ENCODE results near the gene LIG3.
"Not testable (repeated sequence)": the region's sequence is repeated elsewhere in the genome, so short reads cannot be mapped to it uniquely, and the experiment has no call there.

LIG3 gene

DNA sequence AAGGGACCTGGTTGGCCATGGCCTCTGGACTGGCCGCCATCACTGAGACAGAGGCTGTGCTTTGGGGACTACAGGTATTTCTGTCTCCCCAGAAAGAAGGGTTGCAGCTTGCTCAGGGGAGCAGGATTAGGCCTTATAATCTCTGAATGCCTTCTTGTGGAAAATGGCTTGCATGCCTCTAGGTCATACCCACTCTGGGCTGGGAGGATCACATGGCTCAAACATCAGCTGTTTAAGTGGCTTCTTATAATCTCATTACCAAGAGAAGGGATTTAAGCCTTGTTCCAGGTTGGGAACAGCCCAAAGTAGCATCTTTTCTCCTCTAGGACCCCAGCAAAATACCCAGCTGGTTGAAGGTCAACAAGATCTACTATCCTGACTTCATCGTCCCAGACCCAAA lies 19.1 kb downstream of the LIG3 start:
- no peak for DNase-seq (ENCODE audit: low spot score)

DNA sequence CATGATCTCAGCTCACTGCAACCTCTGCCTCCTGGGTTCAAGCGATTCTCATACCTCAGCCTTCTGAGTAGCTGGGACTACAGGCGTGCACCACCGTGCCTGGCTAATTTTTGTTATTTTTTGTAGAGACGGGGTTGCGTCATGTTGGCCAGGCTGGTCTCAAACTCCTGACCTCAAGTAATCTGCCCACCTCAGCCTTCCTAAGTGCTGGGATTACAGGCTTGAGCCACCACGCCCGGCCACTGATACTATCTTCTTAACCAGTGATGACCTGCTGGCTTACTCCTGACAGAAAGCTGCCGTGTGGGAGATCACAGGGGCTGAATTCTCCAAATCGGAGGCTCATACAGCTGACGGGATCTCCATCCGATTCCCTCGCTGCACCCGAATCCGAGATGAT lies 20.7 kb downstream of the LIG3 start:
- DNase-seq (ENCODE audit: low spot score), result not testable (repeated sequence)

DNA sequence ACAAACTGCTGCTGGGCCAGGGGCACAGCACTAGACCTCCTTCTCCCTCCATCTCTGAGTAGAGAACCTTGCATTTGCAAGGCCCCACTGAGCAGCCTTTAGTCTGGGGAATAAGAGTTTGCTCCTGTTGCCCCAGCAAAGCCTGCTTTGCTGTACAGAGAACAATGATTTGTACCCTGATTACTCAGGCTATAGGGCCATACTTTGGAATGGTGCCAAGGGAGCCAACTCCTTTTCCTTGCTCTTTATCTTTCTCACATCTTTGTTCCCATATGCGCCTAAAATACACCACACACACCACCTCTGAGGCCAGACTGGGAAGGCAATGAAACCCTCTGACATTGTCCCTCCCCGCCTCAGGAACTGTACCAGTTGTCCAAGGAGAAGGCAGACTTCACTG lies 21.2 kb downstream of the LIG3 start:
- no peak for DNase-seq (ENCODE audit: low spot score)

DNA sequence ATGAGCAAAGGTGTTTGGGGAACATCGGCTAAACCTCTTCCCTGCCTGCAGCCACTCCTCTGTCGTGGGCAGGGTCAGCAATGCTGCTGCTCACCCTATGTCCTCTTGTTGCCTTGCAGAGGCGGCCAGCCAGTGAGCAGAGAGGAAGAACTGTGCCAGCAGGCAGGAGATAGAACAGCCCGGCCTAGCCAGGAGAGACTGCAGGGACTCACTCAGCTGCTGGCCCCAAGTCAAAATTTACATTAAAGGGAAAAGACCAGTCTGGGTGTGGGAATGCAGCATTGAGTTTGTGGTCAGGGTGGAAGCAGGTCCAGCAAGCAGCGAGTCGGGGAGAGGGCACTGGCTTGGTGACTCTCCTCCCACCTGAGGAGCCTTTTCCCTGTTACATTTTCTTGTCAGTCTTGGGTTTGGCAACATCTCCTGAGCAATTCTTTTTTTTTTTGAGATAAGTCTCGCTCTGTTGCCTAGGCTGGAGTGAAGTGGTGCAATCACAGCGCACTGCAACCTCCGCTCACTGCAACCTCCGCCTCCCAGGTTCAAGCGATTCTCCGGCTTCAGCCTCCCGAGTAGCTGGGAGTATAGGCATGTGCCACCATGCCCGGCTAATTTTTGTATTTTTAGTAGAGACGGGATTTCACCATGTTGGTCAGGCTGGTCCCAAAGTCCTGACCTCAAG lies 22.7 kb downstream of the LIG3 start:
- no peak for DNase-seq (ENCODE audit: low spot score)

DNA sequence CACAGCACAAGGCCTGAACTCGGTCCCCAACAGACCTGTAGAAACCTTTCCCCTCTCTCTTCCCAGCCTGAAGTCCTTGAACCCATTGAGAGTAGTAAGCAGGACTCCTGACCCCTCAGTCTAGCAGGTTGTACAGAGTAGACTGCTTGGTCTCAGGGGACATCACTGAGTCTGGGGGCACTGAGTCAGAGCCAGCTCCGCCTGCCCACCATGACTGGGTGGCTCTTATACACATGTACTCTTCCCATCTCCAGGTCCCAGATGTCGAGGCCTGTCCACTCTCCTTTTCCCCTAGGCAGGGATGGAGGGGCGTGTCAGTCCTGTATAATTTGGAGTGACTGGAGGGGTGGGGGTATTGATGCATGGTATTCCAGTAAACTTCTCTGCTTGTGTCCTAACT lies 23.5 kb downstream of the LIG3 start:
- DNase-seq (ENCODE audit: low spot score), result no peak

DNA sequence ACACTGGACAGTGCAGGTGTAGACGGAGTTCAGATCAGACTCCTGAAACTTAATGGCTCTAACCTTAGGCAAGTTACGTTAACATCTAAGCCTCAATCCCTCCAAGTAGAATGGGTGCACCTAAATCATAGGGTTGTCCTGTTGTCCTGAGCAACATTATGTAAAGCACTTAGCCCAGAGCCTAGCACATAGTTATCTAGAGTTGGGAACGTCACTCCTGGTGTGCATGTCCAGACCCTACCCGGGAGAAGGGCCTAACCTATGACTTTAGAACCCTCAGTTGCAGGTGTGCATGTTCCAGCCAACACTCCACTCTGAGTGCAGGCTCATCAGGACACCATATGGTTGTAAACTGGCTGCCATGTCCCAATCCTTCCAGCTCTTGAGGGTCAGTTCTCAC lies 26.0 kb downstream of the LIG3 start:
- DNase-seq (ENCODE audit: low spot score), result no peak

DNA sequence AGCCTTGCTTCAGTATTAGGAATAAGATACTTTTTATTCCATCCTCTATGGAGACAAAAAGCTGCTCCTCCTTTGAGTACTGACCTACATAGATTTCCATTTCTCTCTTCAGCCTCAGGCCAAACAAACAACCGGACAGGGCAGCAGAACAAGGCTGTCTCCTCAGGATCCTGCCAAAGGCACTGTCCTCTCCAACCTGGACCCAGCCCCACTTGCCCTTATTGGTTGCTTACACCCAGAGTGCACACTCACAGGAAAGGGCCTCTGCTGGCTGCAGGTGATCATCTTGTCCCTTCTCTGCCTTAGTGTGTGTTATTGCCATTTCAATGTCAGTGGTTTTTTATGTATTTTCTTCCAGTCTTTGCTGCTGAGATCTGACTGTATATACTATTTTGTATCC lies 26.6 kb downstream of the LIG3 start:
- no peak for DNase-seq (ENCODE audit: low spot score)

DNA sequence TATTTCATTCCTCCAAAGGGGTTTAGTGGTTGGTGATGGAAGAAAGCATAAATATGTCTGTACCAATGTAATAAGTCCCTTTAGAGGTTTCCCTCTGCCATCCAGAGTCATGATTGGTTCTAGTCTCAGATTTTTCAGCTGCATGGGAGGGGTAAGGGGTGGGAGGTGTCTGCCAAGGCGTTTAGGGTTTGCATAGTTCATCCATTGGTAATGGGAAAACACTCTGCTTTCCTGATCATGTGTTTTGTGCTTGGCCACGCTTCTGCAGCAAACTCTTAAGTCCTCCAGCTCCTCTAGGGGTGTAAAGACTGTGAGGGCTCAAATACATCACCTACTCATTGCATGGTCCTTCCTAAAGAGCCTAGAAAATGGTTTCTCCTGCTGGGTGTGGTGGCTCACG lies 29.8 kb downstream of the LIG3 start:
- DNase-seq (ENCODE audit: low spot score), result no peak

DNA sequence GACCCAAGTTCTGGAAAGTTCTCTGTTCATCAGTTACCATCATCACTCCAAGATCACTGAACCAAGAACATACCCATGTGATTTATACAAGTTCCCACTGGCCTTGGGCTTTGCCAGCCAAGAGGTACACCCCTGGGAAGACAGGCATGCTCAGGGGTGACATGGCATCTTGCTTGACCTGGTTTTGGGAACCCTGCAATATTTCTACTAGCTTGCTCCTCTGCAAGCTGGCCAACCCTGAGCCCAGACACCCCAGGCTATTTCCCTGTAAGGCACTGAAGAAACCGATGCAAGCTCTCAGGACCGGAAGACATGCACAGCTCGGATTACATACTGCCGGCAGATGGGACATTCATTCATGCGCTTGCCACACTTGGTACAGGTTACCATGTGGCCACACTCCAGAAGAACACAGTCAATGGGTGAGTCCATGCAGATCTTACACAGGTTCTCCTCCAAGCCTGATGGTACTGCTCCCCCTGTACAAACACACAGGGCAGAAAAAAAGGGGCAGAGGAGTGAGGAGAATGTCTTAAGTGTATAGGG lies 31.4 kb downstream of the LIG3 start:
- DNase-seq (ENCODE audit: low spot score), result no peak

DNA sequence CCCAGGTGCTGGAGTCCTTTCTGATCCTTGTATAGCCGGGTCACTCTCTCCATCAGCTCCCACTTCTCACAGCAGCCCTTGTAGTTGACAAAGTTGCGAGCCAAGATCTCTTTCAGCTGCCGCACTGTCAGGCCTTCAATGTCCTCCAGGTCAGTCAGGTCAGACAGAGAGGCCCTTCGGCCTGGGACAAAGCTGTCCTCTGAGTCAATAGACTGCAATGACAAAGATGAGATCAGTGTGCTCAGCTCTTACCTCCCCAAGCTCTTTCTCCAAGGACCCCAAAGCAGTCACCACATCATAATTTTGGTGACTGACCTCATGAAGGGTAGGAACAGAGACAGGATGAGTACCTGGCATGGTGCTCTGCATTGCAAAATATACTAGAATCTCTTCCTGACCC lies 36.1 kb downstream of the LIG3 start:
- no peak for DNase-seq (ENCODE audit: low spot score)

DNA sequence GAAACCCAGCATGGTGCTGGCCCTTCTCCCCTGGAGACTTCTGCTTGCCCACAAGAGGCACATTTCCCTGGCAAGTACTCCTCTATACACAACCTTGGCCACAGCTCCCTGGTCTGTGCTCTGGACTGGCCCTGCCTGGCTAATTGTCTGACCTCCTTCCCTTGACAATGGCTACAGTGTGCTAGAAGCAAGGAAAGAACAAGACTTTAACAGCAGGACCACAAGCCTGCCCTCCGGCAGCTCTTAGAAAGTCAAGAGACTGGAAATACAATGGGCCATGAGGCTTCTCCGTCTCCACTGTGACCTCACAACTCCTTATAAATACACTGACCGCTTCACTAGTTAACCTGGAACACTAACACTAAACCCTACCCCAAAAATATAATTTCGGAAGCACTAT lies 36.7 kb downstream of the LIG3 start:
- DNase-seq (ENCODE audit: low spot score), result no peak

DNA sequence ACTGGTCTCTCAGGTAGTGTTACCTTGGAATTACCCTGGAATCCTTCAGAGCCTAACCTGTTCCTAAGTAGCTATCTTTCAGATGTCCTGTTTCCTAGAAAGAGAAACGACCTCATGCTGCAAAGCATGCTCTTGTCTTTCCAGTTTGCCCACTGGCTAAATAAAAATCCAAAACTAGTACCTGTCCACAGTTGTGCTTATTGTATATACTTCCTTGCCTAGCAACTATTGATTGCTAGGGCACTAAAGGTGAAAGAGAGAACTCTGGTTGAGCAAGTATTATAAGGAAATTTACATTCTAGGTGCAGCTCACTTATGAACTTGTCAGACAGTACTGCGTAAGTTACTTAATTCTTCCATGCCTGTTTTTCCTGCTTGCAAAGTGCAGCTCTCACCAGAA lies 38.5 kb downstream of the LIG3 start:
- no peak for DNase-seq (ENCODE audit: low spot score)

DNA sequence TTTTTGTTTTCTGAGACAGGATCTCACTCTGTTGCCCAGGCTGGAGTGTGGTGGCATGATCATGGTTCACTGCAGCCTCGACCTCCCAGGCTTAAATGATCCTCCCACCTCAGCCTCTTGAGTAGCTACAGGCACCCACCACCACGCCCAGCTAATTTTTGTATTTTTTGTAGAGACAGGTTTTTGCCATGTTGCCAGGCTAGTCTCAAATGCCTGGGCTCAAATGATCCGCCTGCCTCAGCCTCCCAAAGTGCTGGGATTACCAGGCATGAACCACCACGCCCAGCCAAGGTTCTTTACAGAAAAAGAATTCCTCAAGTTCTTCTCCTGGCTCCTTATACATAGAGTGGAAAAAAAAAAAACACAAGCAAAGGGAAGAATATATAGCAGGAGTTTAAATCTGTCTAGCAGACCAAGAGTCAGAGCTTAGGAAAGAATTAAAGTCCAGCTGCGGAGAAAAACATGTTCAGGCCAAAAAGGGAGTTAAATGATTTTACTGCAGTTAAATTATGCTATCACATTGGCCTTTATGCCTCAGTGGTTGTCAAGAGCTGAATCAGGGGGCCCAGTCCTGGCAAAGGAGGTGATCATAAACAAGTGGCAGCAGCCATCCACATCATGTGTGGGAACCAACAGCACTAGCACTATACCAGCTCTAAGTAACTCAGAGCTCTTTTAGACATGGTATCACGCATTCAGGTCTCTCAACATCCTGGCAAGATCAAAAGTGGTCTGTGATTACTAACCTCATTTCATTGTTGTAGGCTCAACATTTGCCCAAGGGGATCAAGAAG lies 39.3 kb downstream of the LIG3 start:
- DNase-seq (ENCODE audit: low spot score), result no peak

DNA sequence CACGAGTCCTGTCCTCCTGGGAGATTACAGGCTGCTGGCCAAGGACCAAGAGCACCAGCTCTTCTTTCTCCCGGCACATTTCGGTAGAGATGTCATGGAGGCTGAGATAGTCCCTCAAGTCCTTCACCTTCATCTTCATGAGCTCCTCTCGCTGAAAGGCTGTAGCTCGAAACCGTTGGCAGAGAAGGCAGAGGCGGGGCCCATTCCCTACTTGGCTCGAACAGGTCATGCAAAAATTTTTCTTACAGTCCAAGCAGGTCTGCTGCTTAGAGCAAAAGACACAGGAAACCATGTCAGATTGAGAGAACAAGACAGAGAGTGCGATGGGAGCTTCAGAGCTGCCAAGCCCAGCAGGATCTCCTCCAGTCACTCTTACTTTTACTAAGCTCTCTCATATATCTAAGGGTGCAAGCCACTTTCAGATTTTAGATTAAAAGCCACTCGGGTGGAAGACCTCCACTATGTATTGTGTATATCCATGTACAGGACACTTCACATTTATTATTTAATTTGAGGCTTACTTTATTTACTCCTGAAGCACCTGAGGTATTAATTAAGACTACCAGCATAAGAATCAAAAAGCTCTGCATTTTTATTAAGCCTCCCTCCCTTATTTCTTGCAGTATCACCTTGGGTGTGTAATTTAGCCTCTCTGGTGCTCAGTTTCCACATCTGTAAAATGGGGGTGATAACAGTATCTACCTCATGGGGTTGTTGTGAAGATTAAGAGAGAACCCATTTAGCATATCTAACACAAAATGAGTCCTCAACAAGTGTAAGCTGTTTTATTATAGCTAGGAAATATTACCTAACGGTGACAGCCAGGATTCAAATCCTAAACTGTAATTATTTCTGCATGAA lies 41.4 kb downstream of the LIG3 start:
- peak; percentile 49 for DNase-seq (ENCODE audit: low spot score)

DNA sequence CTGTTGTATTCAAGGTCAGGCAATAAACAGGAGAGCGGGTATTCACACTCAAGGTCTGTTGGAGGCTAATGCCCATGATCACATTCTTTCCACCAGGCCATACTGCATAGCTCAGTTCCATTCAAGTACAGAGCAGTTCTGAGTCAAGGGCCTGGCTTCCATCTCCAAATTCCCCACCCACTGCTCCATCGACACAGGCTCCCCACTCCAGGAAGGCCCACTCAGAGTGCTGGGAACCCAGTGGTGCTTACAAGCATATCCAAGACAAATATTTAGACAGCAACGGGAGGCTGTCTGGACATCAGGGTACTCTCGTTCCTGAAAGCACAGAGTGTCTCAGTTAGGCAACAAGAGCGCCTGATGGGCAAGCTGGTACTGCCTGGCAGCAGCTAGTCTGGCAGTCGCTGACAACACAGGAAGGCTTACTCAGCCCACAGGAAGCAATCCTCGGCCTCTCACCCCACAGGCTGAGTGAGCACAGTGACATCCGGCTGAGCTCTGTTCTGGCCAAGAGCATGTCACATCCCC lies 42.3 kb downstream of the LIG3 start:
- DNase-seq (ENCODE audit: low spot score), result peak; percentile 91

DNA sequence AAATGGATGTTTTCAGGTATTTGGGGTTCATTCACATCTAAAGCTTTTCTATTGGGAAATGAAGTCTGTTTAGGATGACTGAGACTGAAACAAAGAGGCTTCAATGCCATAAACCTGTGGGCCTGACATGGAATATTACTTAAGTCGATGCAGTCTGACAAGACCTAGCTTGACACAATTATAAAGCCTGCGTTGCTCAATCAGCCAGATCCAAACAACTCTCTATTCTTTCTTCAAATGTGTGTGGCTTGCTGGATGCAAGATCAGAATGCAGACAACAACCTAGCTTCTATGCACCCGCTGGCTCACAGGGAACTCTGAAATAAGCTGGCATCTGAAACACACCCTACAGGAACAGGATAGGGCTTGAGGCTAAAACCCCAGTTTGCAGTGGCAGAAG lies 43.2 kb downstream of the LIG3 start:
- no peak for DNase-seq (ENCODE audit: low spot score)

DNA sequence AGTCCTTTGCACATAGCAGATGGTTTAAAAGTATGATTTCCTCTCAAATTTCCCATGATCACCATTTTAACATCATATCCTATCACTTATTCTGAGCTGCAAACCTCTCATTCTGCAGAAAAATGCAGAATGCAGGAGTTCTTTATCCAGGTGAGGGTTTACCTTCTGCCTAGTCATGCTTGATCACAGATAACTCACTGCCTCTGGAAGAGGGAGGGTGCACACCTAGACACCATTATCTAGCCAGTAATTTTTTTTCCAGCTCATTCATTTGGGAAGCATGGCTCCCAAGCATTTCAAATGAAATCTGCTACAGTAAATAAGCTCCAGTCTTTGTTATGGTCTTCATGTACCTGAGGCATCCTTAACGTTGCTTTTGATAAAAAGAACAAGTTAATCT lies 45.2 kb downstream of the LIG3 start:
- DNase-seq (ENCODE audit: low spot score), result no peak

DNA sequence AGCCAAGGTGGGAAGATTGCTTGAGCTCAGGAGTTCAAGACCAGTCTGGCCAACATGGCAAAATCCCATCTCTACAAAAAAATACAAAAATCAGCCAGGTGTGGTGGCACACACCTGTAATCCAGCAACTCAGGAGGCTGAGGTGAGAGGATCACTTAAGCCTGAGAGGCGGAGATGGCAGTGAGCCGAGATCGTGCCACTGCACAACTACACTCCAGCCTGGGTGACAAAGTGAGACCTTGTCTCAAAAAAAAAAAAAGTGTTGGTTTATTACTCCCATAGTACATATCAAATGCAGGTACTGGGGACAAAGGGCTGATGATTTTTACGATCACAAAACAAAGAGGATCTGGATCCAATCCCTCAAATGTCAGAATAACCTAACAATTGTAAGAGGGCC lies 47.8 kb downstream of the LIG3 start:
- not testable (repeated sequence) for DNase-seq (ENCODE audit: low spot score)

DNA sequence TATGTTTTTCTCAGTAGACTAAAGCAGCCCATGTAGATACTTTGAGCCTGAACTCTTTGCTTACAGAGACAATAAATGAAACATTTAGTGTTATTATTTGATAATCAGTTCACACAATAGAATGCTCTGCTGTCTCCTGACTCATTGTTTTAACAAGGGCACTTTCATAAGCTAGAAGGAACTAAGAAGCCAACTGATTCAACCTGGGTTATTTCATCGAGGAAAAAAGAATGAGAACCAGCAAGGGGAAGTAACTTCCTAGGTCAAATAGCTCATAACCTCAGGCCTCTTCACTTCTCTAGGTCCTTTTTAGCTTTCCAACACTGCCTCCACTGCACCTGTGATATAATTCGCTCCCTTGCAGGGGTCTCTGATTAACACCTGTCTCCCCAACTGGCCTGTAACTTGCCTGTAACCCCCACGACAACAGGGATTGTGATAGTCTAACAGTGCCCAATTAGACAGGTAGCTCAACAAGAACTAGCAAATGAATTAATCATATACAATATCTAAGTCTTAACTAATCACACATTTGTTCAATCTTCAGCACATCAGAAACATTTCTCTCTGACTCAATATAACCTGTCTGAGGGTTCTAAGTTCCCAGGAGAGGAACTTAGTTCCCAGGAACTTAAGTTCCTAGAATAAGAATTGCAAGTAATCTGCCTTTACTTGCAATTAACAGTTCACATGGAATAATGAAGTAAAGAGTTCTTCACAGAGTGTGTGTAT lies 48.4 kb downstream of the LIG3 start:
- DNase-seq (ENCODE audit: low spot score), result no peak

DNA sequence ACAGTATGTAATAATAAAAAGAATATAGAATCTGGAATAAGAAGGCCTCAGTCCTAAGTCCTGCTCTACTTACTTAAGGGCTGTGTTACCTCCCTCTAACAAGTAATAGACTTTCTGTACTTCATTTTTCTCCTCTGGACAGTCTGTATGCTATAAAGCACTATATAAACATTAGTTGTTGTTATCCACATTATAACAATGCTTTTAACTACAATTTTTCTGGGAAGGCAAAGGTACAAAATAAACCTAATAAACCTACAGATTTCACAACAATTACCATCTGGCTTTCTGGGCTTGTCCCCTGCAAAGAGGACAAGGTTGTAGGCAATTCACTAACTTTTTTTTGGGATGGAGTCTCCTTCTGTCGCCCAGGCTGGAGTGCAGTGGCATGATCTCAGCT lies 50.5 kb downstream of the LIG3 start:
- no peak for DNase-seq (ENCODE audit: low spot score)

DNA sequence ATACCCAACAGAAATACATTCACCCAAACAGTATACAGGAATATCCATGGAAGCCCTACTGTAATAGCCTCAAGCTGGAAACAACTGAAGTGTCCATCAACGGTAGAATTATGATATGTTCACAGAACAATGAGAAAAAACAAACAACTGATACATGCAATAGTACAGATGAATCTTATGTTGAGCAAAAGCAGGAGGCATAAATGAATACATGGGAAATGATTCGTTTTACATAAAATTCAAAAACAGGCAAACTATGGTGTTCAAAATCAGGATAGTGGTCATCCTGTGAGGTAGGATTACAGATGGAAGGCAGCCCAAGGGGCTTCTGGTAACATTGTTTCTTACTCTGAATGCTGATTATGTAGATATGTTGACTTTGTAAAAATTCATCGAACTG lies 58.1 kb downstream of the LIG3 start:
- DNase-seq (ENCODE audit: low spot score), result no peak

DNA sequence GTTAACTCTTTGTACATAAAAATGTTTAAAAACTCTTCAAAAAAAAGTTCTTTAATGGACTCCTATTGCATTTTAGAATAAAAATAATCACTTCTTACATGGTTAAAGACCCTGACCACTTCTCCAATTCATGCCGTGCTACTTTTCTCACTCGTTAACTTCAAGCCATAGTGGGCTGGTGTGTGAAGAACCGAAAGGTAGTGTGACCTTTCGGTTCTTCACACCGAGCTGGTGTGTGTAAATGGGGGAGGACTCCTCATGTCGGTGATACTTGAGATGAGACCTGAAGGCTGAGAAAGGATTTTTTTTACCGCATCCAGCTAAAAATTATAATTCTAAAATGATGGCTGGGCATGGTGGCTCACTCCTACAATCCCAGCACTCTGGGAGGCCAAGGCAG lies 61.1 kb downstream of the LIG3 start:
- no peak for DNase-seq (ENCODE audit: low spot score)

Measured in activated CD4-positive, alpha-beta T cell treated with anti-CD3 and anti-CD28 coated beads, Interleukin-2, Interleukin-4, amounts not matched to agents 100 ng/mL and 50 ng/mL, durations not matched to agents 16 hours and 8 hours (primary cell).